A549 (cell line): ENCODE results near the gene RBM12. TPM values are rescaled to one million over a fixed set of nuclear protein-coding genes. Genes with fewer than 3 reads are reported as not detected.

Source experiments
- ATAC-seq, 2 experiments: fragments of 200-7000 bp in 1 of 2; fragments of >200 bp in 1 of 2; cut with Nextera tagmentation in 1 of 2; cut with Tn5 transposase in 1 of 2; 3 replicates each; pipeline versions ENCODE4 v1.8.0 to v1.9.1; 2018 to 2020; ENCODE audit warnings: mild to moderate bottlenecking in 1 of 2, moderate library complexity in 1 of 2
- CTCF ChIA-PET: fragments of 300-600 bp; sonication (Branson Sonifier 250); formaldehyde crosslinking; extraction: SDS; loops from one replicate; lab custom pipeline; 2021; ENCODE audit warnings: antibody characterized with exemption, inconsistent platforms; lab: Yijun Ruan, JAX
- POLR2A ChIA-PET: fragments of 350-600 bp; formaldehyde crosslinking; extraction: SDS; loops from one replicate; lab custom pipeline; 2021; ENCODE audit warnings: antibody characterized with exemption, inconsistent platforms; lab: Yijun Ruan, JAX
- DNase-seq, 2 experiments: peaks; one replicate each; pipeline versions ENCODE4 v3.0.0 to v3.0.0-alpha.2; 2011 to 2016; ENCODE audit warnings: low read depth in 1 of 2, low spot score in 1 of 2
- FAIRE-seq: peaks from 2 replicates; lab custom pipeline; 2011; peaks lifted over from hg19 to GRCh38; lab: Jason Lieb, UNC
- H3K27ac ChIP-seq, 2 experiments: fragments of >200 bp; sonication (Bioruptor Twin); formaldehyde crosslinking; 3 replicates each; pipeline ENCODE4 v1.5.1; 2016 to 2017
- H3K4me1 ChIP-seq: fragments of >200 bp; sonication (Bioruptor Twin); formaldehyde crosslinking; 3 replicates; pipeline ENCODE4 v1.6.1; 2016
- H3K4me2 ChIP-seq: fragments of >200 bp; sonication (Bioruptor Twin); formaldehyde crosslinking; 3 replicates; pipeline ENCODE4 v1.6.1; 2016
- H3K4me3 ChIP-seq: fragments of >200 bp; sonication (Bioruptor Twin); formaldehyde crosslinking; 3 replicates; pipeline ENCODE4 v1.5.1; 2016
- H3K9me3 ChIP-seq: fragments of >200 bp; sonication (Bioruptor Twin); formaldehyde crosslinking; 3 replicates; pipeline ENCODE4 v1.6.1; 2016
- ATOH8 ChIP-seq: fragments of 250-450 bp; sonication (Bioruptor Pico); IDR thresholded peaks from 2 replicates; pipeline ENCODE4 v1.5.0; 2020; ENCODE audit warnings: low read depth, mild to moderate bottlenecking, moderate library complexity
- ELK1 ChIP-seq: fragments of 150-350 bp; IDR thresholded peaks from 2 replicates; pipeline ENCODE4 v1.6.1; 2014; ENCODE audit warnings: low read depth, mild to moderate bottlenecking, low read length
- EP300 ChIP-seq, 2 experiments: fragments of >200 bp; sonication (Bioruptor Twin); formaldehyde crosslinking; IDR thresholded peaks; 2 replicates in 1 of 2; 3 replicates in 1 of 2; pipeline ENCODE4 v1.6.1; 2016 to 2017
- FOSB ChIP-seq: fragments of 250-450 bp; sonication (Bioruptor Pico); IDR thresholded peaks from 2 replicates; pipeline ENCODE4 v1.5.0; 2020; ENCODE audit warnings: mild to moderate bottlenecking, moderate library complexity
- FOXS1 ChIP-seq: fragments of 250-450 bp; sonication (Bioruptor Pico); IDR thresholded peaks from 2 replicates; pipeline ENCODE4 v1.5.0; 2020; ENCODE audit warnings: mild to moderate bottlenecking, moderate library complexity
- JUN ChIP-seq, 2 experiments: fragments of >200 bp; sonication (Bioruptor Twin); formaldehyde crosslinking; IDR thresholded peaks; 2 replicates in 1 of 2; 3 replicates in 1 of 2; pipeline ENCODE4 v1.6.1; 2016 to 2017
- KDM1A ChIP-seq: fragments of 200-600 bp; sonication (generic); IDR thresholded peaks from 2 replicates; pipeline ENCODE4 v1.6.1; 2016; ENCODE audit warnings: low read depth, mild to moderate bottlenecking
- MAFK ChIP-seq: fragments of 450-650 bp; IDR thresholded peaks from 2 replicates; pipeline ENCODE4 v1.6.1; 2014; ENCODE audit not compliant: partially characterized antibody
- POLR2AphosphoS2 ChIP-seq: conservative IDR thresholded peaks from 2 replicates; pipeline ENCODE4 v1.6.1; 2012; ENCODE audit warnings: low read length, improper control_type of control experiment, inconsistent platforms
- RAD21 ChIP-seq, 2 experiments: fragments of >200 bp in 1 of 2; sonication (Bioruptor Twin) in 1 of 2; formaldehyde crosslinking in 1 of 2; IDR thresholded peaks in 1 of 2; conservative IDR thresholded peaks in 1 of 2; 2 replicates in 1 of 2; 3 replicates in 1 of 2; pipeline ENCODE4 v1.6.1; 2012 to 2018; ENCODE audit warnings: inconsistent platforms in 1 of 2
- RARB ChIP-seq: fragments of 250-450 bp; sonication (Bioruptor Pico); IDR thresholded peaks from 2 replicates; pipeline ENCODE4 v1.8.0; 2021; ENCODE audit warnings: mild to moderate bottlenecking, moderate library complexity
- RFX5 ChIP-seq: fragments of 450-650 bp; IDR thresholded peaks from 2 replicates; pipeline ENCODE4 v1.7.1; 2014; ENCODE audit warnings: antibody characterized with exemption, mild to moderate bottlenecking, moderate library complexity
- TFCP2L1 ChIP-seq: fragments of 250-450 bp; sonication (Bioruptor Pico); IDR thresholded peaks from 2 replicates; pipeline ENCODE4 v1.5.0; 2021; ENCODE audit warnings: mild to moderate bottlenecking
- WGBS: methylation state at CpG from one replicate; pipeline ENCODE4 v1.1.6; 2017; ENCODE audit errors: missing lambda C conversion rate; 5-methylcytosine and 5-hydroxymethylcytosine counted together
- polyA plus RNA-seq, 4 experiments: library from polyadenylated mRNA; depleted of rRNA in 3 of 4; stranded (reverse); fragments of >200 nt; fragmentation: RNase III in 1 of 4; extraction: RNeasy Plus Mini Kit Qiagen cat#74134 plus additional on column Dnase treatment in 1 of 4; gene quantifications; 2 replicates in 3 of 4; 3 replicates in 1 of 4; pipeline ENCODE4 v1.2.3, GENCODE V29; 2011 to 2017

Gene RBM12
- polyA plus RNA-seq, 2 of the 4 experiments (the other 2 are of a cell fraction), result 49.9 to 119 TPM

GRCh38 chr20:35704514-35705261 is 40.0 kb upstream of the RBM12 start:
- Histone ChIP-seq H3K4me3 (no peak overlapping the region), H3K27ac (no peak overlapping the region)
- no peak for DNase-seq
- TF ChIP-seq EP300 (IDR thresholded peaks at IDR 0.05) (no peak), FOSB (CRISPR knock-in tag) (peak; percentile 46; the same call in 1 of the 2 replicates)
- TF ChIP-seq, all 56 proteins: peak for 1
- ATAC-seq, result no peak
- no peak overlapping the region for H3K4me2 ChIP-seq
- ChIA-PET CTCF (interaction anchor here (1.0 to 2.1 kb wide), 3 partner anchors 10 to 180 kb away, joined by 3 to 7 read pairs (median 5); no protein-coding TSS in a partner anchor), POLR2A (interaction anchor here (1.4 kb wide), 1 partner anchor 38 kb away, joined by 4 read pairs; the partner anchor contains the start of gene RBM39)
- H3K4me1 ChIP-seq, result peaks cover 17% of the 10 kb centered on the region; the same call in 2 of the 3 replicates
- H3K9me3 ChIP-seq, result no peaks in the 10 kb centered on the region
- WGBS, result 91% methylated on average over 5 of the region's 5 CpGs
- FAIRE-seq, result no peak

GRCh38 chr20:35702824-35703695 is 38.4 kb upstream of the RBM12 start:
- ChIA-PET CTCF (interaction anchor here (0.6 to 1.3 kb wide), 5 partner anchors 9 to 1117 kb away, joined by 3 to 4 read pairs (median 3); partner anchors contain the start of gene RBM39), POLR2A (interaction anchor here (0.7 to 1.0 kb wide), 5 partner anchors 16 to 181 kb away, joined by 3 to 4 read pairs (median 3); partner anchors contain the start of gene RBM39)
- DNase-seq (no peak), ATAC-seq (no peak), FAIRE-seq (no peak)
- Histone ChIP-seq H3K4me2 (no peak overlapping the region), H3K9me3 (no peaks in the 10 kb centered on the region), H3K27ac (no peak overlapping the region), H3K4me3 (no peak overlapping the region), H3K4me1 (peaks cover 22% of the 10 kb centered on the region)
- 79% methylated on average over 4 of the region's 4 CpGs for WGBS
- TF ChIP-seq POLR2AphosphoS2 (0 out of 2 replicates have a peak, but pooled peaks have one; percentile 29), RFX5 (no peak), TFCP2L1 (CRISPR knock-in tag) (0 out of 2 replicates have a peak, but pooled peaks have one; percentile 18)

DNA sequence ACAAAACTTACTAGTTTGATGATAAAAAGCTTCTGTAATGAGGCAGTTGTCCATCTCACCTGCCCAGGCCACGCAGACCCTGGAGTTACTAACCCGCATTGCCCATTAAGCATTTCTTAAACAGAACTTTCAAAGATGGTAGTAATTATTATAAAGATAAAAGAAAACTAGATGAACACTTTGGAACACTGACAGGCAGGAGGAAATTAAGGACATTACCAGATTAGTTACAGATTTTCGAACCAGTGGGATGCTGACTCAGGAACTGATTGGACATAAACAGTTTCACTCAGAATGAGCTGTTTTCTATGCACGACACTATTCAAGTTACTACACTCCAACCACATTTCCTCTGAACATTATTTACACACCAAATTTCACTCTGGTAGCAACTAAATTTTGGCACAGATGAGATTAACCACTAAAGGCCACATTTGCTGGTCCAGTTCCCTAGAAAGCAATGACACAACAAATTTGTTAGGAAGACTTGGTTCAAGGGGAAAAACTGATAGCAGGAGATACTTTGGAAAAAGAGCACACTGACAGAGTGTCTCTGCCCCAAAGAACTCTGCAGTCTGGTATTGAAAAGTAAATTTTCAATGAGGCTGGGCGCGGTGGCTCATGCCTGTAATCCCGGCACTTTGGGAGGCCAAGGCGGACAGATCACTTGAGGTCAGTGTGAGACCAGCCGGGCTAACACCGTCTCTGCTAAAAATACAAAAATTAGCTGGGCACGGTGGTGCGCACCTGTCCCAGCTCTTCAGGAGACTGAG is 37.5 kb upstream of the RBM12 start:
- Histone ChIP-seq H3K27ac (no peak overlapping the region), H3K4me2 (no peak overlapping the region), H3K4me1 (peaks cover 28% of the 10 kb centered on the region), H3K9me3 (no peaks in the 10 kb centered on the region), H3K4me3 (no peak overlapping the region)
- FAIRE-seq (no peak), DNase-seq (no peak), ATAC-seq (no peak)
- POLR2A ChIA-PET, result interaction anchor here (0.7 to 1.3 kb wide), 4 partner anchors 8 to 40 kb away, joined by 3 to 4 read pairs (median 3); partner anchors contain the start of gene RBM39
- 90% methylated on average over 12 of the region's 12 CpGs for WGBS
- TF ChIP-seq POLR2AphosphoS2, result peak; percentile 91
- TF ChIP-seq JUN (IDR thresholded peaks at IDR 0.05), result no peak; a peak in 1 of 5 replicates
- peak; percentile 42 for TF ChIP-seq MAFK
- no peak for TF ChIP-seq RAD21 (conservative IDR thresholded peaks at IDR 0.05 in 1 of 2, IDR thresholded peaks at IDR 0.05 in 1 of 2)
- no peak for TF ChIP-seq KDM1A
- CTCF ChIA-PET, result interaction anchor here (0.6 to 2.1 kb wide), 4 partner anchors 8 to 181 kb away, joined by 3 to 8 read pairs (median 4); partner anchors contain the start of gene RBM39

DNA sequence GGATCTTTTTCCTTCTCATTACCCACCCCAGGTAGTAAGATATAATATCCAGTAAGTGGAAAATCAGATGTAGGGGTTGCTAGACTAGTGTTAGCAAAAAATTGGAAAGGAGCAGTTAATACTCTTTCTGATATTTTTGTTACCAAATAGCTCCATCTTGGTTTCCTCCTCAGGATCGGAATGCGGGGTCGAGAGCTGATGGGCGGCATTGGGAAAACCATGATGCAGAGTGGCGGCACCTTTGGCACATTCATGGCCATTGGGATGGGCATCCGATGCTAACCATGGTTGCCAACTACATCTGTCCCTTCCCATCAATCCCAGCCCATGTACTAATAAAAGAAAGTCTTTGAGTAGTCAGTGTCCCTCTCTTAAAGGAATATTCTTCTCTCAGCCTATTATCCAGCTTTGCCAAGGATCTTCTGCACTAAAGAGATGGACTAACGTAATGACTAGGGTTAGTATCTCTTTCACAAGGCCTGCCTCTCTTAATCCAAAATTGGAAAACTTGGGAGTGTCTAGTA is 36.0 kb upstream of the RBM12 start:
- DNase-seq (peak in 1 of 2 experiments; percentile 22), FAIRE-seq (no peak)

More for the DNA sequence above, 36.0 kb upstream of the RBM12 start:
- 88% methylated on average over 7 of the region's 7 CpGs for WGBS
- Histone ChIP-seq H3K4me1 (peaks cover 28% of the 10 kb centered on the region), H3K27ac (0 out of 6 replicates have a peak overlapping the region, but pooled peaks of 1 of the 2 experiments have one; percentile 2), H3K4me3 (peak overlapping the region; percentile 90; the same call in 2 of the 3 replicates)
- POLR2A ChIA-PET, result interaction anchor here (0.6 to 1.9 kb wide), 3 partner anchors 10 to 76 kb away, joined by 3 to 11 read pairs (median 4); partner anchors contain the start of gene RBM39
- ATAC-seq, result peak; percentile 1 to 8; a peak in 4 of 6 replicates
- CTCF ChIA-PET, result interaction anchor here (0.8 to 2.1 kb wide), 3 partner anchors 9 to 236 kb away, joined by 3 to 8 read pairs (median 3); no protein-coding TSS in a partner anchor
- TF ChIP-seq ELK1 (no peak), FOSB (CRISPR knock-in tag) (no peak), RARB (0 out of 2 replicates have a peak, but pooled peaks have one; percentile 46), JUN (IDR thresholded peaks at IDR 0.05) (peak in 1 of 2 experiments; percentile 36; a peak in 3 of 5 replicates), FOXS1 (CRISPR knock-in tag) (no peak), ATOH8 (0 out of 2 replicates have a peak, but pooled peaks have one; percentile 28)
- TF ChIP-seq, all 56 proteins: peak for 3
- H3K4me2 ChIP-seq, result peak overlapping the region; percentile 99
- H3K9me3 ChIP-seq, result no peaks in the 10 kb centered on the region
